Heart left ventricle (tissue), 13 donors: ENCODE data around the gene CNMD.

Source experiments
- CTCF ChIP-seq, 12 donors: fragments of 200-600 bp; sonication (generic) in 4 of 12; IDR thresholded peaks; one replicate each; pipeline versions ENCODE4 v1.5.0 to v1.8.0; 2018 to 2022; ENCODE audit warnings: antibody characterized with exemption in 12 of 12, mild to moderate bottlenecking in 5 of 12
- POLR2A ChIP-seq, 2 donors: fragments of 450-650 bp; IDR thresholded peaks; one replicate each; pipeline ENCODE4 v1.6.1; 2017; ENCODE audit warnings: antibody characterized with exemption in 2 of 2, mild to moderate bottlenecking in 2 of 2, moderate library complexity in 2 of 2
- donor health status: ischemic (EF 13 %, LVEDD 7.1; RV severe dilation, severe dysfunction).
- donor health status: DM: no; HTN: yes; CAD: no.
- donor health status: DM: no; HTN: no; CAD: no.
- donor health status: ischemic (EF 25% LVEDD 6.9; RV normal size, moderate dysfunction).
- donor health status: ischemic (EF 25% LVEDD 5.7; RV mildly dilated, moderate dysfunction).
- donor health status: ischemic (EF 35%, LVEDD 5.7; RV mildly dilated, moderate dysfunction).
- donor health status: nonischemic (EF 11% LVEDD 7.7; RV severe dilation, severe dysfunction).
- donor health status: DM: yes; HTN: yes; CAD: no.
- donor health status: PGD.
- donor health status: ischemic (EF 29% LVEDD 5.4; RV normal size, mild dysfunction).
- donor health status: nonischemic (EF 23%, LVEDD 6.1; RV moderate dilation, normal function).

DNA sequence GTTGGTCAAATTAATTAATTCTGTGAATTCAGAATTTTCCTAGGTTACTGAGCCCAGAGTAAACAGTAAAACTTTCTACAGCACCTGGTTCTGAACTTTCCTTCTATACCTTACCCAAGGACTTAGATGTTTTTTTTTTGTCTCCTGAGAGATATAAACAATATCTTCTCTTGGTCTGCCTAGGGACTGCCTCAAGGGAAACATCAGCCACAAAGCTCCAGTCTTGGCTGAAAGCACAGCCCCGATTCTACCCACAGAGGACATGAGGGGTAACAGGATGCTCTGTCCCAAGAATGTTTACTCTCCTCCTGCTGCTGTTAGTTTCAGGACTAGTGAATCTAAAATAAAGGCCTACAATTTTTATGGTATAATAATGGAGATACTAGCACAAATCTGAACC, 14.3 kb downstream of the CNMD start:
- TF ChIP-seq CTCF (IDR thresholded peaks at IDR 0.05) (no peak), POLR2A (IDR thresholded peaks at IDR 0.05) (no peak)
